GM19397 (cell line): ENCODE results near the gene SLC24A3.

Experiments
- ATAC-seq: cut with Tn5 transposase; IDR thresholded peaks from one replicate; pipeline ENCODE4 v1.9.1; 2021; ENCODE audit warnings: mild to moderate bottlenecking, moderate library complexity; ENCODE audit not compliant: unreplicated experiment

SLC24A3 gene

DNA sequence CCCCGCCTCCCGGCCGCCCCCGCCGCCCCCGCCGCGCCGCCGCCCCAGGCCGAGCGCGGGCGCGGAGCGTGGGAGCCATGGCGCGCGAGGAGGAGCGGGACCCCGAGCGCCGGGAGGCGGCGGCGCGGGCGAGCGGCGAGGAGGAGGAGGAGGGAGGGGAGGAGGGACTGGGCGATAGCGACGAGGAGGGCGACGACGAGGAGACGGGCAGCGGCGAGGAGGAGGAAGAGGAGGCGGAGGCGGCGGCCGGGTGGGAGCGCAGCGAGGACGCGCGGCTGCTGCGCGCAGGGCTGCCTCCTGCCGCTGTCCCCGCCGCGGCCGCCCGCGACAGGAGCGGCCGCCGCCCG, at the start of gene SLC24A3:
TSS of gene SLC24A3 (plus strand) at position 174 of the 347 bp plus-strand sequence.
- ATAC-seq, result peak; percentile 23

DNA sequence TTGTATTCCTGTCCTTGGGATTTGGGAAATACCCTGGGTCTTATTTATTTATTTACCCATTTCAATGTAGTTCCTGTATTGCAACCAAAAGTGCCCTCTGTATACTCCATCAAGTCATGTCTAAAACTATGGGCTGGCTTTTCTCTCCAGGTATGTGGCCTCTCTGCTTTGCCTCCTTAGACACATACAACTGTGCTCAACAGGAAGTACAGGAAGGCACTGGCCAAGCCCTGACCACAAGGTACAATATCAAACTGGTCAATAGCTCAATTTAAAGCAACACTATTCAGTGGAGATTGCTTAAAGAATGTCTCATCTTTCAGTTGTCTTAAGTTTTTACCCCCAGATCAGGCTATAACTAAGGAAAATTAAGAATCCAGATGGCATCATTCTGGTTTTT, 42.3 kb upstream of the SLC24A3 start:
- no peak for ATAC-seq

DNA sequence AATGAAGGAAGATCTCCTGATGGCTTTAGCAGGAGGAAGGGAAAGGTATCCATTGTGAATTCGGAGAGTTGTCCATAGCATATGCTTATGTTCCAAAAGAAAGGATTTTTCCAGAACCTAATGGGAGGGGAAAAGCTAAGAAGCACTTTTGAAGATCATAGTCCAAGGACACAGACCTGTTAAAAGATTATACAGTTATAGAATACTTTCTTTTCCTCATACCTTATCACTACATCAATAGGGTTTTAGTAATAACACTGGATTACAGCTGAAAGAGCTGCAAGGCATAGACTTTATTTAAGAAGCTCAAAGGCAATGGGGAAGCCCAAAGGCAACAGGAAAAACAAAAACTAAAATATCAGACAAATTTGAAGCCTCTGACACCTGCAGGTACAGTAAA, 39.8 kb upstream of the SLC24A3 start:
- ATAC-seq, result no peak

DNA sequence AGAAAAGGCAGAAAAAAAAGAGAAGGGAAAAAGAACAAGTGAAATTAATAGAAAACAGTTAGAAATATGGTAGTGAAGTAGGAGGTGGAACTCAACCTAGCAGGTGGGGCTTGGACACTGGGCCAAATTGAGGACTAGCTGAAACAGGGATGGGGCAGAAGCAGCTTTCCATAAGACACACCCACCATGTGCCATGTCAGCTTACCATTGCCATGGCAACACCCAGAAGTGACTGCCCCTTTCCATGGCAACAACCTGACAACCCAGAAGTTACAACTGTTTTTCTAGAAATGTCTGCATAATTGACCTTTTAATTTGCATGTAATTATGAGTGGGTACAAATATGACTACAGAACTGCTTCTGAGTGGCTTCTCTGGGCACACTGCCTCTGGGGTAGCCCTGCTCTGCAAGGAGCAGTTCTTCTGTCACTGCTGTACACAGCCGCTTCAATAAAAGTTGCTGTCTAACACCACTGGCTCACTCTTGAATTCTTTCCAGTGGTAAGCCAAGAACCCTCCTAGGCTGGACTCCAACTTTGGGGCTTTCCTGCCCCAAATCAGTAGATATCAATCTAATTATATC, 35.9 kb upstream of the SLC24A3 start:
- no peak for ATAC-seq

DNA sequence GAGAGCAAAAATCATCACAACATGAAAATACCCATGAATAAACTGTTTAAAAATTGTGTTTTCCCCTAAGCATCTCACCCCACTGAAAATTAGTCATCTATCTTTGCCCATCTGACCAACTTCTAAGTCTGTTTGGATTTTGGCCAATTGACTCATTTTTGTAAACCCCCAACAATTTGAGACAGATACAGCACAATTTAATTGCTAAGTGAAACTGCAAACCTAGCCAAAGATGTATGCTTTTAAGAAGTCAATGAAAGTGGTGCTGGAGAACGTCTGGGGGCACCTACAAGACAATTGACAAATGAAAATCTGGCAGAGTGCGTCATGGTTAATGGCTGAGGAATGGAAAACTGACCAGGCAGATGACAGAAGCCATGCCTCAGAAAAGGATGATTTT, 30.9 kb upstream of the SLC24A3 start:
- ATAC-seq, result no peak

DNA sequence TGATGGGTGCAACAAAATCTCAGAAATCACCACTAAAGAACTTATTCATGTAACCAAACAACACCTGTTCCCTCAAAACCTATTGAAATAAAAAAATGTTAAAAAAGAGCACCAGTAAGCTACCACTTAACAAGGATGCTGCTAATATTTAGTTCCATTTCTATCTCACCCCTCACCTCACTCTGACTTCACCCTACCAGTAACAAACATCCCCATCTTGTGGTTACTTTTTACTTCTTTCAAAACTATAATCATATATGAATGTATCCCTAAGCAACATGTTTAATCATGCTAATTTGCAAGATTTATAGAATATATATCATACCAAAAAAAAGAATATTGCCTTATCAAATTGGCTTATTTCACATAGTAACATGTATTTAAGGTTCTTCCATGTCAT, 27.4 kb upstream of the SLC24A3 start:
- no peak for ATAC-seq

DNA sequence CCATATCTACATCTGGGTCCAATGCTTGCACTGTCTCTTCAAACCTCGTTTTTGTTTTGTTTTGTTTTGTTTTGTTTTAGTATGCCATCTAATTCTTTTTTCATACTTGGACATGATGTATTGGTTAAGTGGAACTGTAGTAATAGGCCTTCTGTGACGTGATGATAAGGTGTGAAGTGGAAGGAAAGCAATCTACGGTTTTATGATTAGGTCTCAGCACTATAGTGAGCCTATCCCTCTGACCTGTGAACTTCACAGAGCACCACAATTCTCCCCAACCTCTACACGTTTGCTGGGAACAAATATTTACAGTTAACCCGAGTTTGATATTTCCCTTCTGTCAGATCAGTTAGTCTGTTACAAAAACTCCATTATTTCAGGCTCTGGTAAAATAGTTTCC, 19.1 kb upstream of the SLC24A3 start:
- no peak for ATAC-seq

DNA sequence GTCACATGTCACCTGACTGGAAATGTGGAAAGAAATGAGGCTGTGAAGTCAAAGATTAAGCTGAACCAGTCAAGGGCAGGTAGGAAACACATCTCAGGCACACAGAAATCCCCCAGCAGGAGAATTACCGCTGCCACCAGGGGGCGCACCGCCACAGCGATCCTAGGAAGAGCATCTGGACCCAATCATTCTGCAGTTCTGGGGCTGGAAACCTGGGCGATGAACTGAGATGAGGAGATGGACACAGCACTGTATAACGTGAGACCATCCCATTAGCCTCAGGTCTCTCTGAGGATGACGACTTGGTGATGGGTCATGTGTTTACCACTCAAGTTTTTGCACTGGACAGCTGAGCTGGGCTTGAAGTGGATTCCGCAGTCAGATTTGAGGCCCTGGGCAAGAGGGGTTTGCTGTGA, 6.5 kb upstream of the SLC24A3 start:
- no peak for ATAC-seq

DNA sequence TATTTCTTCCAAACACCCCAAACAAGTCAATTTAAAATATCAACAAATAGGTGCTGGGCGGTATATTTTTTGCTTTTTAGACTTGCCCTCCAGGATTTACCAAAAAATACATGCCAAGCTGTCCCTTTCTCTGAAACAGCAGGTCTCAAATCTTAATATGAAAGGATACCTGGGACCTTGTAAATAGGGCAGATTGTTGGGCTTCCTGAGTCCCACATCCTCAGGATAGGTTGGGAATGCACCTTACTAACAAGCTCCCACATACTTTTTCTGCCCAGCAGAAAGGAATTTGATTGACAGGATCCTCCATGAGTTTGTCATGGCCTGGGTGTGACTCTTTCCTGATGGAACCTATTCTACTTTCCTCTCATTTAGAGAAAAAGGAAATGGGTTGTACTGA, 4.9 kb upstream of the SLC24A3 start:
- no peak for ATAC-seq

DNA sequence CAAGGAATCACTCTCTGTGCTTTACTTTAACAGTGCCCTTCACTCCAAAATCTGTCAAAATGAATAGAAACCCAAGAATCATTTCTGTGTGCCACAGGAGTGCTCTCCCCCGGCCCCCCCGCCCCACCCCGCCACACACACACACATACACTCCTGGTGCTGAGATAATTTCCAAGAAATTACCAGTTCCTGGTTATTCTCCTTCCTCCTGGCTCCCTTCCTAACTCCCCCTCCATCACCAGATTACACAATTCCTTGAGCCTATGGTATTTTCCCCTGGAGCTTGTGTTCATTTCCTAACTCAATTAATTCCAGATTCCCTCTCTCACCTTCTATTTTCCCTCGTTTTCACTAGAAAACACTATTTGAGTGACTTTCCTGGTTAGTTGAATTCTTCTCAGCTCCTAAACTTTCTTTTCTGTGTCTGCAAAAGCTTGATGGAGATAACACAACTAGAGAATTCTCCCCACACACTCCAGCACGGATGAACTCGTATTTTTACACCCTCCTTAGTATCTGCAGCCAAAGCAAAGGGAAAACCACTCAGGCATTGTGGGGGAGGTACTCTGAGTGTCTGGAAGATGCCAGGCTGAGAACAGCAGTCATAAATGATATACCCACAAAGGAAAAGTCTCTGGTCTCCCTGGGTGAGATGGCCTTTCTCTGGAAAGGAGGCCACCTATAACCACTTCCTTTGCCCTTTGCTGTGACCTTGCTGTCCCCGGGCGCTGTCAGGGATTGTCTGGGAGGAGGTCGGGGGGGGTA, 1.9 kb upstream of the SLC24A3 start:
- ATAC-seq, result no peak

DNA sequence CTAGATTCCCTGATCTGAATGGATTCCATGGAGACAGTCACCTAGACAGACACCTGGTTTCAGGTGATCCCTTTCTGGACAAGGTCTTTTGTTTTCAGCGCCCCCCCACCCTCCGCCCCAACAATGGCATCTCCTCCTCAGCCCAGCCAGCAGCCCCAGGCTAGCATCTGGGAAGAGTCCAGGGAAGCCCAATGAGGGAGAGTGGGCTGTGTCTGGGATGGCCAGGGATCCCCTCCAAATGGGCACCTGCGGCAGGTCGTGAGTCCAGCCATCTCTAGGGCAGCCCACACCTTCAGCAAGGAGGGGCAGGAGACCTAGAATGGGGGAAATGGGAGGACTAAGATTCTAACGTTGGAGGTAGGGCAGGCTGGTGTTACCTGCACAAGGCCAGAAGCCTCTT, 1.2 kb upstream of the SLC24A3 start:
- ATAC-seq, result no peak

DNA sequence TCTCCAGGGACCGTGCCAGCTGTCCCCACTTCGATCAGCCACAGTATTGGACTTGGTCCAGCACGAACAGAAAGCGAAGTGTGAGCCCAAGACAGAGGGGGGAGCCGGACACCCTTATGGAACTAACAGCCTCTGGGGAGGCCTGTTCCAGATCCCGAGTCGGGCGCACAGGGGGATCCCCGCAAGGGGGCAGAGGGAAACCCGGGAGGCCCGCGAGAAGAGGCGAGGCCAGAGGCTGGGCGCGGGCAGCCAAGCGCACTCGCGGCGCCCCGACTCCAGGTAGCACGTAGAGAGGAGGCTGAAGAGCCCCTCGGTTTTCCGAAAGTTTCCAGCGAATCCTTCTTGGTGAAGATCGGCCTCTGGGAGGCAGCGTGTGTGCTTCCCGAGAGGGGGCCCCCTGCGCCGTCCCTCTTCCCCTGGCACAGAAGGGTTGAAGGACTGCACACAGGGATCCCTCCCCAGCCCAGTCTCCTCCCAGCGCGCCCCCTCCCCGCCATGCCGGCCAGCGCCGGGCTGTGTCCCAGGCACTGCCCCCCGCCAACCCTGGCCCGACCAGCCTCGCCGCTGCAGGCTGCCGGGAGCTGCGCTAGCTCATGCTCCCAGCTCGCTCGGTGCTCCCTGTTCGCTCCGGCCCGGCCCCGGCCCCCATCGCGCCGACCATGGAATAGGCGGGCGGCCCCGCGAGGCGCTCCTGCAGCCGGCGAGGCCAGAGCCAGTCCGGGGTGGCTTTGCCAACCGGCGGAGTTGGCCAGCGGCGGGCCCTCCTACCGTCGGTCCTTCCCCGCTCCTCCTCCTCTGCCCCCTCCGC, 577 bp upstream of the SLC24A3 start:
- ATAC-seq, result peak; percentile 8

DNA sequence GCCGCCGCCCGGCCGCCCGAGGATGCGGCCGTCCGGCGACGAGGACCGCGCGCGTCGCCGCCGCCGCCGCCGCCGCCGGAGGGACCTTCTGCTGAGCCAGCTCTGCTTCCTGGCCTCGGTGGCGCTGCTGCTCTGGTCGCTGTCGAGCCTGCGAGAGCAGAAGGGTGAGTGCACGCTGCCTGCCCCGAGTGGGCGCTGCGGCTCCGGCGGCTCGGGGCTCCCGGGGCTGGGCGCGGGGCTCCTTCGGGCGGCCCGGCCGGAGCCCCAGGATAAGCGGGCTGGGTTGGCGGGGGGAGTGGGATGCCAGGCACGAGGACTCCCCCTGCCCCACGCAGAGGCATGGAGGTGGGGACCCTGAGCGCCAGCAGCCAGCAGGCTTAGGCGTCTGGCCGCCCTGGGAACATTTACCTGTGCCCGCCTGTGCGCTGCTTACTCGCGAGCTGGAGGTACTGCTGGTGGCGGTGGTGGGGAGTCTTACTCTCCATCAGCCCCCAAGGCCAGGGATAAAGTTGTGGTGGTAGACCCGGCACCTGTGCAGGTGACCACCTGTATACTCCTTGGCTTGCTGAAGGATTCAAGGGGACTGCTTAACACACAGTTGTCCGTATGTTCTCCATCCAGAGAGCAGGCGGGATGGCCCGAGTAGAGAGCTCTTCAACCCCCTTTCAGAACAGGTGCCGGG, 520 bp downstream of the SLC24A3 start:
- ATAC-seq, result peak; percentile 62

DNA sequence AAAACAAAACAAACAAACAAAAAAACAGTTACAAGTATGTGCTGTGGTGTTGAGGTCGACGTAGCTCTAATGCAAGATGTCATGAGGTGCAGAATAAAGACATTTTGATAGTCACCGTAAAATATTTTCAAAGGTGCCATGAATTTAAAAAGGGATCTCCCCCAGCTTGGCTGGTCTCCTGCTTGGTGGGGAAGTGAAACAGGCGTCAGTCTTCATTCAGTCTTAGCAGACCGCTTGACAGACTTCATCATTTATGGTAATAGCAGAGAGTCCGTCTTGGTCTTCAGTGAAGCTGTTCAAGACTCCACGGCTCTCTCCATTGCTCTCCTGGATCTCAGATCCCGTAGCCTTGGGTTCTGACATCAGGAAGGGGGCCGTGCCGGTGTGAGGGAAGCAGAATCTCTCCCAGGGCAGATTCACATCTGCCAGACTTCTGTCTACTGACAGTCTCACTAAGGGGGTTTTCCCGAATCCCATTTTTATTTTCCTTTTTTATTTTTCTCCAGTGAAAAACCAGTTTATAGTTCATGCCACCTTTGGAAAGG, 1.6 kb downstream of the SLC24A3 start:
- no peak for ATAC-seq

DNA sequence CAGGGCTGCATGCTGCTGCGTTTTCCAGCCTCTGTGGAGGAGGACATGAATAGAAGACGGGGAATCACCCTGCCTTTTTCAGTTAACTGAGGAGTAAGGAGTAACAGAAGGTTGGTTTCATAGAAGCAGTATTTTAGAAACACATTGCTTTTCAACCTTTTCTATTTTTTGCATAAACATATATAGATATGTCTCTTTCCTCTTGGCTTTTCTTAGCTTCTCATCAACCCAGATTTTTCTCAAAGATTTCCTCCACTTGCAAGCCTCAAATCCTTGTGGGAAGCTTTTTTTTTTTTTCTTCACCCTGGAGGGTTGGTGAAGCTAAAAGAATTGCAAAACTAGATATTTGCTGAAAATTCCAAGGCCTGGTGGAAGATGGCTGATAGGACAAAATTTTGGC, 6.0 kb downstream of the SLC24A3 start:
- ATAC-seq, result no peak

DNA sequence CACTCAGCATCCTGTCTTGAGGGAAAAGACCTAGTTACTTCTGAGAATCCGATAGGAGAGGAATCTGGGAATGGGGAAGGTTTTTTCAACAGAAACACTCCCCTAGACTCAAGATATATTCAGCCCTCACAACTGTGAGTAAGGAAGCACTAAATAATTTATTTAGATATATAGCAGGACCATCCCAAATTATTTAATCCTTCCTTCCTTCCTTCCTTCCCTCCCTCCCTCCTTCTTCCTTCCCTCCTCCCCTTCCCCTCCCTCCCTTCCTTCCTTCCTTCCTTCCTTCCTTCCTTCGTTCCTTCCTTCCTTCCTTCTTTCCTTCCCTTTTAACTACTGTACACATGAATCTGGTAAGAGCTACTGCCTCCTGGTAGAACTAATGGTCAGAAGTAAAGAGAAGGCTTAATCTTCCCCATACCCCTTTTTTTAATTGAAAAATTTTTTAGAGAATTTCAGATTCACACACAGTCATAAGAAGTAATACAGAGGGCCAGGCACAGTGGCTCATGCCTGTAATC, 10.1 kb downstream of the SLC24A3 start:
- ATAC-seq, result no peak

DNA sequence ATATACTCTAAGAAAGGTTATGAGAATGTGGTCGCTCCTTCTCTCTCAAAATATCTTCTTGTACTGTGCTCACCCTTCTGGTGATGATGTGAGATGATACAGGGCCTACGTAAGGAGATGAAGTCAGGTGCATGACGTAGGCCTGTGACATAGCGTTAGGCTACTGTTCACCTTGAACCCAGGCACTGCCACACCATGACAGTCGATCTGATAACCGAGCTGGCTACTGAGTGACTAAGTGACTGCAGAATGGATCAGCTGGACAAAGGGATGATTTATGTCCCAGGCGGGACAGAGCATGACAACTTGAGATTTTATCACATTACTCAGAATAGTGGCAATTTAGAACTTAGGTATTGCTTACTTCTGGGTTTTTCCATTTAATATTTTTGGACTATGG, 11.2 kb downstream of the SLC24A3 start:
- no peak for ATAC-seq

DNA sequence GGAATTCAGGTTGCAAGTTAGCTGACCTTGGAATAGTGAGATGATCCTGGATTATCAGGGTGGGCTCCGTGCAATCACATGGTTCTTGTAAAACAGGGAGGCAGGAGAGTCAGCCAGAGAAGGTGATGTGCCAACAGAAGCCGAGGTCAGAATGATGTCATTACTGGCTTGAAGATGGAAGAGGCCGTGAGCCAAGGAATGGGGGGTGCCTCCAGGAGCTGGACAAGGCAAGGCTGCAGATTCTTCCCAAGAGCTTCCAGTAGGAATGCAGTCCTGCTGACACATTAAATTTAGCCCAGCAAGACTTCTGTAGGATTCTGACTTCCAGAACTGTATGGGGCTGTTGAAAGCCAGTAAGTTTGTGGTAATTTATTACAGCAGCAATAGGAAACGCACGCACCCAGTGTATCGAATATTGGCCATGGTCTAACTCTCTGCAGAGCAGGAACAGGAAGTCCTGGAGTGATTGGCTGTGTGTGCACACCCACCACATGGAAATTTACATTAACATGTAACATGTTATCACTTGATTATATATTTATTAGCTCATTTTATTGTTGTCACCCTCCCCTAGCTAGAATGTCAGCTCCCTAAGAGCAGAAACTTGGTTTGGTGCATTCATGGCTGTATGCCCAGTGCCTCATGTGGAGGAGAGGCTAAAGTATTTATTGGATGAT, 19.1 kb downstream of the SLC24A3 start:
- ATAC-seq, result no peak

DNA sequence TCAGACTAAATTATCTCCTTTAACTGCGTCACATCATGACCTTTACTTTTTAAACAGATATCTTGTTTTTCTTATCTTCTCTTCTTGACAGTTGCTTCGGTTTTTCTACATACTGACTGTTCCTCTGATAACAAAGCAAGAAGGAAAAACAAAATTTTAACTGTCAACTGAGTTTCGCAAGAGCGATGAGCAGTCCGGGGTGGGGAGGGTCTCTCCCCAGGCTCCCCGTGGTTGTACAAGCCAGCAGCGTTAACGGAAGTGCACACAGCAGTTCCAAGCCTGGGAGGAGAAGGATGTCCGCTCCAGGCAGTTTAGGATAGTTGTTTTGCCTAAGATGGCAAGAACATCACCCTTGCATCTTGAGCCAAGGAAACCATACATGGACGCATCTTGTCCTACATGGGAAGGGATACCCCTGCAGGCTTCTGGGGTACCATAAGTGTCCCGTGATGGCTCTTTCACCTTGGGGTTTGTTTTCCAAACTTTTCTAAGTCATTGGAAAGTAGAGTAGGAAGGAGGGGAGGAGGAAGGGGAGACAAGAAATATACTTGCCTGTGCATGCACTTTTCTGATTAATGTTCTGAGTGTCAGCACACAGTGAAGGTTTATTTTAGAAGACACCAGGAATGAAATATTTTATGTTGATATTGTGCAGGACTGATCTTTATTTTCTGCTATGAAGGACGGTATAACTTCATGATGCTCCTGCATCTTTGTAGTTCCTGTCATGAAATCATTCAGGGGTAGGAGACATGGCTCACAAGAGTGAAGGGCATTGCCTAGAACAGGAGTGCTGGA, 20.8 kb downstream of the SLC24A3 start:
- no peak for ATAC-seq
